HepG2 (cell line): ENCODE measurements around the gene TEKTIP1. TPM values are rescaled to one million over a fixed set of nuclear protein-coding genes. Genes with fewer than 3 reads are reported as not detected.

Experiments used
- CREB1 ChIP-seq, 2 experiments: fragments of 450-650 bp in 1 of 2; IDR thresholded peaks; 2 replicates each; pipeline ENCODE4 v1.6.1; 2016 to 2017; ENCODE audit warnings: control low read depth in 1 of 2, mild to moderate bottlenecking in 1 of 2, missing compliant biosample characterization in 1 of 2, missing genetic modification characterization in 1 of 2
- GFI1 ChIP-seq: sonication (generic); formaldehyde crosslinking; IDR thresholded peaks from 2 replicates; pipeline ENCODE4 v1.5.0; 2020; ENCODE audit warnings: missing genetic modification reagents, mild to moderate bottlenecking, borderline replicate concordance
- HOXA7 ChIP-seq: sonication (generic); formaldehyde crosslinking; IDR thresholded peaks from 2 replicates; pipeline ENCODE4 v1.8.1; 2022; ENCODE audit warnings: mild to moderate bottlenecking, missing genetic modification reagents, moderate library complexity
- HOXD1 ChIP-seq: sonication (generic); formaldehyde crosslinking; IDR thresholded peaks from 2 replicates; pipeline ENCODE4 v1.5.0; 2020; ENCODE audit warnings: missing genetic modification reagents
- POLR2AphosphoS5 ChIP-seq: IDR thresholded peaks from 2 replicates; pipeline ENCODE4 v1.6.1; 2012; ENCODE audit warnings: low read depth, low read length
- RBAK ChIP-seq: sonication (generic); formaldehyde crosslinking; IDR thresholded peaks from 2 replicates; pipeline ENCODE4 v1.5.1; 2020; ENCODE audit warnings: mild to moderate bottlenecking, missing genetic modification reagents
- SIN3A ChIP-seq: IDR thresholded peaks from 2 replicates; pipeline ENCODE4 v1.6.1; 2011; ENCODE audit warnings: low read depth, mild to moderate bottlenecking, control low read depth, low read length, borderline replicate concordance
- SMAD1 ChIP-seq: sonication (generic); formaldehyde crosslinking; IDR thresholded peaks from 2 replicates; pipeline ENCODE4 v1.4.0; 2020; ENCODE audit warnings: missing genetic modification reagents, low read depth, mild to moderate bottlenecking, borderline replicate concordance
- SMARCE1 ChIP-seq: fragments of 450-650 bp; IDR thresholded peaks from 2 replicates; pipeline ENCODE4 v1.6.1; 2017; ENCODE audit warnings: borderline replicate concordance
- SP4 ChIP-seq: sonication (generic); formaldehyde crosslinking; IDR thresholded peaks from 2 replicates; pipeline ENCODE4 v1.8.1; 2023; ENCODE audit warnings: mild to moderate bottlenecking, missing genetic modification reagents
- SRSF4 ChIP-seq: fragments of 200-400 bp; formaldehyde crosslinking; IDR thresholded peaks from one replicate; pipeline ENCODE4 v1.6.1; 2018; ENCODE audit warnings: mild to moderate bottlenecking, low read depth, low read length, moderate library complexity; ENCODE audit not compliant: poor library complexity, severe bottlenecking
- TGIF2 ChIP-seq: IDR thresholded peaks from 2 replicates; pipeline ENCODE4 v1.6.1; 2016; ENCODE audit warnings: control low read depth, missing compliant biosample characterization
- TSC22D2 ChIP-seq: sonication (generic); formaldehyde crosslinking; IDR thresholded peaks from 2 replicates; pipeline ENCODE4 v1.5.1; 2020; ENCODE audit warnings: missing genetic modification reagents, mild to moderate bottlenecking, borderline replicate concordance
- ZNF101 ChIP-seq: sonication (generic); formaldehyde crosslinking; IDR thresholded peaks from 2 replicates; pipeline ENCODE4 v1.4.0; 2020; ENCODE audit warnings: mild to moderate bottlenecking, low read depth, missing genetic modification reagents, borderline replicate concordance
- ZNF652 ChIP-seq: IDR thresholded peaks from 2 replicates; pipeline ENCODE4 v1.6.1; 2016; ENCODE audit warnings: low read depth, borderline replicate concordance
- ZNF691 ChIP-seq: sonication (generic); formaldehyde crosslinking; IDR thresholded peaks from 2 replicates; pipeline ENCODE4 v1.4.0; 2020; ENCODE audit warnings: missing genetic modification reagents, low read depth, mild to moderate bottlenecking, borderline replicate concordance
- polyA plus RNA-seq, 8 experiments: library from polyadenylated mRNA; depleted of rRNA in 3 of 8; stranded (reverse) in 7 of 8; unstranded in 1 of 8; fragments of >200 nt; fragmentation: Illumina TruSeq in 4 of 8; extraction: Trizol in 4 of 8; gene quantifications; 2 replicates each; pipeline versions ENCODE4 v1.2.1 to v1.2.3, GENCODE V29; 2011 to 2016; ENCODE audit warnings: low read depth in 4 of 8, missing spikeins in 1 of 8, mixed read lengths in 1 of 8; ENCODE audit not compliant: insufficient read depth in 1 of 8
- total RNA-seq, 5 experiments: library from RNA; depleted of rRNA; stranded (reverse); fragments of >200 nt; fragmentation: Illumina TruSeq; extraction: Trizol; gene quantifications; 2 replicates each; pipeline ENCODE4 v1.2.3, GENCODE V29; 2016; ENCODE audit warnings: low read depth in 1 of 5
- TF ChIP-seq, protein P1 (sequence below): sonication (generic); formaldehyde crosslinking; IDR thresholded peaks from 2 replicates; pipeline ENCODE4 v1.5.0; 2020; ENCODE audit warnings: mild to moderate bottlenecking, missing genetic modification reagents
- TF ChIP-seq, protein P2 (sequence below): sonication (generic); formaldehyde crosslinking; IDR thresholded peaks from 2 replicates; pipeline ENCODE4 v1.4.0; 2020; ENCODE audit warnings: missing genetic modification reagents

The TEKTIP1 gene
- total and polyA plus RNA-seq, 2 of the 13 experiments (the other 11 are each of a cell fraction or from before 2014, with no cell fraction given), result not detected

DNA sequence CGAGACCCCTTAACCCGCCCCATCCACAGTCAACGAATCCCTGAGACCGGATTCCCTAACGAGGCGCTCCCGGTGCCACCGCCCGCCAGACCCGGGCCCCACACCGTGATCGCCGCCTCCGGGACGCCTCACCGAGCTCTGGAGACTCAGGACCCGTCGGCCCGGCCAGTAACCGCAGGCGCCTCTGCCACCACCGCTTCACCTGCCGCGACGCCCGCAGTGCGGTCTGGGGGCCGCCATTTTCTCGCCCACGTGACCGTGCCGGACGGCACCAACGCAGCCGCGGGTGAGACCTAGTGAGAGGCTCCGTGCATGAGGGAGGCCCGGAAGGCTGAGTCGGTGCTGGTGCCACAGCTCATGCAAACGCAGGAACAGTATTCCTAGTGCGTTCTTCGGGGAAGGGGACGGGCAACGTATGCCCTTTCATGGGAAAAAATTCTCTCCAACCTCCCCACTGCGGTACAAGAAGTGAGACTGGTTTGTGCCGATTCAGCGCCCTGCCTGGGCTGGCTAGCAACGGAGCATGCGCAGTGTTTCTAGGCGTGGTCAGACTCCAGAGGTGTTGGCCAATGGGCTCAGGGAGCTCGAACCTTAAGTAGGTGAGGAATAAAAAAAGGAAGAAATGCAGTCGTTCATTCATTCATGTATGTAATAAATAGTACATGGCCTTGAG lies 38.4 kb upstream of the TEKTIP1 start, which contains the start of gene DOHH (continued):
- TF ChIP-seq, protein P1, sequence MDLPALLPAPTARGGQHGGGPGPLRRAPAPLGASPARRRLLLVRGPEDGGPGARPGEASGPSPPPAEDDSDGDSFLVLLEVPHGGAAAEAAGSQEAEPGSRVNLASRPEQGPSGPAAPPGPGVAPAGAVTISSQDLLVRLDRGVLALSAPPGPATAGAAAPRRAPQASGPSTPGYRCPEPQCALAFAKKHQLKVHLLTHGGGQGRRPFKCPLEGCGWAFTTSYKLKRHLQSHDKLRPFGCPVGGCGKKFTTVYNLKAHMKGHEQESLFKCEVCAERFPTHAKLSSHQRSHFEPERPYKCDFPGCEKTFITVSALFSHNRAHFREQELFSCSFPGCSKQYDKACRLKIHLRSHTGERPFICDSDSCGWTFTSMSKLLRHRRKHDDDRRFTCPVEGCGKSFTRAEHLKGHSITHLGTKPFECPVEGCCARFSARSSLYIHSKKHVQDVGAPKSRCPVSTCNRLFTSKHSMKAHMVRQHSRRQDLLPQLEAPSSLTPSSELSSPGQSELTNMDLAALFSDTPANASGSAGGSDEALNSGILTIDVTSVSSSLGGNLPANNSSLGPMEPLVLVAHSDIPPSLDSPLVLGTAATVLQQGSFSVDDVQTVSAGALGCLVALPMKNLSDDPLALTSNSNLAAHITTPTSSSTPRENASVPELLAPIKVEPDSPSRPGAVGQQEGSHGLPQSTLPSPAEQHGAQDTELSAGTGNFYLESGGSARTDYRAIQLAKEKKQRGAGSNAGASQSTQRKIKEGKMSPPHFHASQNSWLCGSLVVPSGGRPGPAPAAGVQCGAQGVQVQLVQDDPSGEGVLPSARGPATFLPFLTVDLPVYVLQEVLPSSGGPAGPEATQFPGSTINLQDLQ (CRISPR knock-in tag), result peak; percentile 85
- TF ChIP-seq TSC22D2 (CRISPR knock-in tag), result peak; percentile 95
- no peak for TF ChIP-seq RBAK
- no peak for TF ChIP-seq ZNF652
- TF ChIP-seq SP4, result peak; percentile 71; the same call in 1 of the 2 replicates
- peak; percentile 58; the same call in 1 of the 2 replicates for TF ChIP-seq GFI1
- TF ChIP-seq, protein P2, sequence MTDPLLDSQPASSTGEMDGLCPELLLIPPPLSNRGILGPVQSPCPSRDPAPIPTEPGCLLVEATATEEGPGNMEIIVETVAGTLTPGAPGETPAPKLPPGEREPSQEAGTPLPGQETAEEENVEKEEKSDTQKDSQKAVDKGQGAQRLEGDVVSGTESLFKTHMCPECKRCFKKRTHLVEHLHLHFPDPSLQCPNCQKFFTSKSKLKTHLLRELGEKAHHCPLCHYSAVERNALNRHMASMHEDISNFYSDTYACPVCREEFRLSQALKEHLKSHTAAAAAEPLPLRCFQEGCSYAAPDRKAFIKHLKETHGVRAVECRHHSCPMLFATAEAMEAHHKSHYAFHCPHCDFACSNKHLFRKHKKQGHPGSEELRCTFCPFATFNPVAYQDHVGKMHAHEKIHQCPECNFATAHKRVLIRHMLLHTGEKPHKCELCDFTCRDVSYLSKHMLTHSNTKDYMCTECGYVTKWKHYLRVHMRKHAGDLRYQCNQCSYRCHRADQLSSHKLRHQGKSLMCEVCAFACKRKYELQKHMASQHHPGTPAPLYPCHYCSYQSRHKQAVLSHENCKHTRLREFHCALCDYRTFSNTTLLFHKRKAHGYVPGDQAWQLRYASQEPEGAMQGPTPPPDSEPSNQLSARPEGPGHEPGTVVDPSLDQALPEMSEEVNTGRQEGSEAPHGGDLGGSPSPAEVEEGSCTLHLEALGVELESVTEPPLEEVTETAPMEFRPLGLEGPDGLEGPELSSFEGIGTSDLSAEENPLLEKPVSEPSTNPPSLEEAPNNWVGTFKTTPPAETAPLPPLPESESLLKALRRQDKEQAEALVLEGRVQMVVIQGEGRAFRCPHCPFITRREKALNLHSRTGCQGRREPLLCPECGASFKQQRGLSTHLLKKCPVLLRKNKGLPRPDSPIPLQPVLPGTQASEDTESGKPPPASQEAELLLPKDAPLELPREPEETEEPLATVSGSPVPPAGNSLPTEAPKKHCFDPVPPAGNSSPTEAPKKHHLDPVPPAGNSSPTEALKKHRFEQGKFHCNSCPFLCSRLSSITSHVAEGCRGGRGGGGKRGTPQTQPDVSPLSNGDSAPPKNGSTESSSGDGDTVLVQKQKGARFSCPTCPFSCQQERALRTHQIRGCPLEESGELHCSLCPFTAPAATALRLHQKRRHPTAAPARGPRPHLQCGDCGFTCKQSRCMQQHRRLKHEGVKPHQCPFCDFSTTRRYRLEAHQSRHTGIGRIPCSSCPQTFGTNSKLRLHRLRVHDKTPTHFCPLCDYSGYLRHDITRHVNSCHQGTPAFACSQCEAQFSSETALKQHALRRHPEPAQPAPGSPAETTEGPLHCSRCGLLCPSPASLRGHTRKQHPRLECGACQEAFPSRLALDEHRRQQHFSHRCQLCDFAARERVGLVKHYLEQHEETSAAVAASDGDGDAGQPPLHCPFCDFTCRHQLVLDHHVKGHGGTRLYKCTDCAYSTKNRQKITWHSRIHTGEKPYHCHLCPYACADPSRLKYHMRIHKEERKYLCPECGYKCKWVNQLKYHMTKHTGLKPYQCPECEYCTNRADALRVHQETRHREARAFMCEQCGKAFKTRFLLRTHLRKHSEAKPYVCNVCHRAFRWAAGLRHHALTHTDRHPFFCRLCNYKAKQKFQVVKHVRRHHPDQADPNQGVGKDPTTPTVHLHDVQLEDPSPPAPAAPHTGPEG (CRISPR knock-in tag), result no peak
- no peak for TF ChIP-seq SMARCE1
- TF ChIP-seq ZNF101 (CRISPR knock-in tag), result peak; percentile 96
- 0 out of 2 replicates have a peak, but pooled peaks have one; percentile 14 for TF ChIP-seq CREB1 (IDR thresholded peaks at IDR 0.05)
- TF ChIP-seq CREB1 (CRISPR knock-in tag; IDR thresholded peaks at IDR 0.05), result peak; percentile 37; the same call in 1 of the 2 replicates
- TF ChIP-seq POLR2AphosphoS5, result peak; percentile 76
- TF ChIP-seq TGIF2 (CRISPR knock-in tag), result 0 out of 2 replicates have a peak, but pooled peaks have one; percentile 38
- no peak; the same call in 1 of the 2 replicates for TF ChIP-seq ZNF691 (CRISPR knock-in tag)
- TF ChIP-seq SRSF4, result no peak
- TF ChIP-seq HOXA7 (CRISPR knock-in tag), result no peak
- TF ChIP-seq SIN3A, result peak; percentile 89; the same call in 1 of the 2 replicates
- TF ChIP-seq SMAD1 (CRISPR knock-in tag), result peak; percentile 73; the same call in 1 of the 2 replicates
- no peak; the same call in 1 of the 2 replicates for TF ChIP-seq HOXD1
